OCI-LY7 (cell line): ENCODE measurements around the gene MRNIP. TPM values are rescaled to one million over a fixed set of nuclear protein-coding genes. Genes with fewer than 3 reads are reported as not detected.

Experiments
- BruUV-seq: library from RNA; stranded (reverse); fragments of 400-500 nt; replicated peaks from 2 replicates; lab custom pipeline; 2021; lab: Mats Ljungman, UMichigan
- CTCF ChIA-PET: fragments of 300-600 bp; sonication (Branson Sonifier 250); formaldehyde crosslinking; loops from one replicate; lab custom pipeline; 2022; ENCODE audit warnings: antibody characterized with exemption; ENCODE audit not compliant: unreplicated experiment; lab: Charles Lee
- POLR2A ChIA-PET: fragments of 300-600 bp; sonication (Branson Sonifier 250); formaldehyde crosslinking; loops from one replicate; lab custom pipeline; 2022; ENCODE audit warnings: antibody characterized with exemption; lab: Charles Lee
- DNase-seq: peaks from one replicate; pipeline ENCODE4 v3.0.0-alpha.2; 2015; ENCODE audit warnings: low spot score
- H2AFZ ChIP-seq: fragments of 200-600 bp; sonication (generic), shearing (Covaris generic); 2 replicates; pipeline ENCODE4 v1.6.1; 2014; ENCODE audit warnings: mild to moderate bottlenecking, antibody characterized with exemption, low read length, moderate library complexity
- H3K27ac ChIP-seq: fragments of 200-600 bp; sonication (generic); 2 replicates; pipeline ENCODE4 v1.5.1; 2014; ENCODE audit warnings: mixed run types, low read depth, mild to moderate bottlenecking, moderate library complexity, low read length, inconsistent platforms; ENCODE audit not compliant: poor library complexity, severe bottlenecking
- H3K36me3 ChIP-seq: fragments of 200-600 bp; sonication (generic); 2 replicates; pipeline ENCODE4 v1.6.1; 2014; ENCODE audit warnings: mild to moderate bottlenecking, antibody characterized with exemption, low read length, moderate library complexity, mixed read lengths; ENCODE audit not compliant: insufficient read depth
- H3K4me1 ChIP-seq: fragments of 200-600 bp; sonication (generic); 2 replicates; pipeline ENCODE4 v1.5.1; 2014; ENCODE audit warnings: mild to moderate bottlenecking, low read length; ENCODE audit not compliant: insufficient read depth, poor library complexity, severe bottlenecking
- H3K4me2 ChIP-seq: fragments of 200-600 bp; sonication (generic); 2 replicates; pipeline ENCODE4 v1.6.1; 2014; ENCODE audit warnings: mild to moderate bottlenecking, low read length
- H3K4me3 ChIP-seq: fragments of 200-600 bp; sonication (generic); 2 replicates; pipeline ENCODE4 v1.5.1; 2014; ENCODE audit warnings: mild to moderate bottlenecking, low read depth, low read length; ENCODE audit not compliant: poor library complexity, severe bottlenecking
- H3K79me2 ChIP-seq: fragments of 200-600 bp; sonication (generic); 2 replicates; pipeline ENCODE4 v1.6.1; 2016; ENCODE audit warnings: low read depth, mild to moderate bottlenecking, low read length, moderate library complexity, mixed read lengths; ENCODE audit not compliant: insufficient read depth
- H3K9me2 ChIP-seq: fragments of 200-600 bp; sonication (generic); 2 replicates; pipeline ENCODE4 v1.6.1; 2016; ENCODE audit warnings: mild to moderate bottlenecking, low read length, mixed read lengths; ENCODE audit not compliant: insufficient read depth
- H3K9me3 ChIP-seq: fragments of 200-600 bp; sonication (generic); 2 replicates; pipeline ENCODE4 v1.6.1; 2014; ENCODE audit warnings: mild to moderate bottlenecking, mixed run types, low read length, mixed read lengths
- H4K20me1 ChIP-seq: fragments of 200-600 bp; sonication (generic); 2 replicates; pipeline ENCODE4 v1.6.1; 2014; ENCODE audit warnings: mild to moderate bottlenecking, antibody characterized with exemption, low read length, moderate library complexity, mixed read lengths; ENCODE audit not compliant: insufficient read depth
- CTCF ChIP-seq: fragments of 200-600 bp; sonication (generic); conservative IDR thresholded peaks from 2 replicates; pipeline ENCODE4 v1.5.1; 2014; ENCODE audit warnings: mild to moderate bottlenecking, antibody characterized with exemption, low read length, moderate library complexity, mixed read lengths
- EZH2phosphoT487 ChIP-seq: fragments of 200-600 bp; sonication (generic); IDR thresholded peaks from 2 replicates; pipeline ENCODE4 v1.6.1; 2018; ENCODE audit warnings: low read depth, borderline replicate concordance, mild to moderate bottlenecking, mixed run types, antibody characterized with exemption, low read length, moderate library complexity, mixed read lengths
- intact Hi-C: fragments of 100-400 bp; cut with micrococcal nuclease; formaldehyde crosslinking; loops from one replicate; pipeline ENCODE4 v1.10.0; 2022; ENCODE audit not compliant: unreplicated experiment
- total RNA-seq, 2 experiments: library from RNA; depleted of rRNA in 1 of 2; stranded (reverse); fragments of >200 nt in 1 of 2; shearing (Covaris generic) in 1 of 2; gene quantifications; 2 replicates each; pipeline ENCODE4 v1.2.3, GENCODE V29; 2014 to 2022

MRNIP gene
- total RNA-seq, 2 experiments from 2014 or later = 70.5 to 78.7 TPM

GRCh38 chr5:179800071-179800695 lies 58.4 kb downstream of the MRNIP start:
- no peak for DNase-seq
- H4K20me1 ChIP-seq = no peaks in the 10 kb centered on the region
- peaks cover 35% of the 10 kb centered on the region; the same call in 1 of the 2 replicates for H3K36me3 ChIP-seq
- TF ChIP-seq EZH2phosphoT487 = no peak
- TF ChIP-seq CTCF = no peak
- no peaks in the 10 kb centered on the region for H3K9me3 ChIP-seq
- peaks cover 29% of the 10 kb centered on the region for H3K4me1 ChIP-seq
- intact Hi-C loops = loop anchor here (10.0 kb wide), 1 partner anchor 1685 kb away; the partner anchor contains the start of gene N4BP3
- no peak overlapping the region for H2AFZ ChIP-seq
- no peaks in the 10 kb centered on the region for H3K79me2 ChIP-seq
- no peak overlapping the region for H3K4me2 ChIP-seq
- no peaks in the 10 kb centered on the region for H3K9me2 ChIP-seq
- ChIA-PET POLR2A (no interaction called here), CTCF (interaction anchor here (0.6 to 0.7 kb wide), 2 partner anchors 30 to 1011 kb away, joined by 3 to 4 read pairs; no protein-coding TSS in a partner anchor)
- no TSS peak for BruUV-seq
- no peak overlapping the region for H3K27ac ChIP-seq
- H3K4me3 ChIP-seq = no peak overlapping the region

GRCh38 chr5:179799644-179799973 lies 59.0 kb downstream of the MRNIP start:
- DNase-seq = no peak
- ChIA-PET POLR2A (no interaction called here), CTCF (interaction anchor here (0.6 kb wide), 1 partner anchor 1012 kb away, joined by 3 read pairs; no protein-coding TSS in a partner anchor)
- Histone ChIP-seq H3K79me2 (no peaks in the 10 kb centered on the region), H3K4me3 (no peak overlapping the region), H3K4me2 (no peak overlapping the region), H3K9me2 (no peaks in the 10 kb centered on the region), H2AFZ (no peak overlapping the region), H3K36me3 (peaks cover 35% of the 10 kb centered on the region; the same call in 1 of the 2 replicates), H3K4me1 (peaks cover 29% of the 10 kb centered on the region), H3K27ac (no peak overlapping the region), H4K20me1 (no peaks in the 10 kb centered on the region), H3K9me3 (no peaks in the 10 kb centered on the region)
- TF ChIP-seq EZH2phosphoT487 = no peak
- no peak for TF ChIP-seq CTCF
- BruUV-seq = no TSS peak
- intact Hi-C loops = no loop called here
